ENCODE data around the gene NCOR1.

GRCh38 chr17:16040710-16041251 is 174.6 kb downstream of the NCOR1 start:
- TF ChIP-seq CTCF (conservative IDR thresholded peaks at IDR 0.05; ENCODE audit: low read depth in 2 of 2) (no peak), CREB1 (CRISPR knock-in tag; IDR thresholded peaks at IDR 0.05; ENCODE audit: low read depth) (no peak), EZH2 (IDR thresholded peaks at IDR 0.05; ENCODE audit: low read depth, unreplicated experiment) (no peak), REST (IDR thresholded peaks at IDR 0.05; ENCODE audit: unreplicated experiment) (no peak), POLR2AphosphoS5 (IDR thresholded peaks at IDR 0.05; ENCODE audit: low read depth) (no peak), JUNB (IDR thresholded peaks at IDR 0.05; ENCODE audit: unreplicated experiment) (no peak), STAT1 (IDR thresholded peaks at IDR 0.05; ENCODE audit: unreplicated experiment) (no peak), ZNF331 (CRISPR knock-in tag; IDR thresholded peaks at IDR 0.05; ENCODE audit: low read depth) (no peak)

All from GM23338 (cell line).